GM12801 (cell line): ENCODE measurements around the gene SYT2.

Experiments used
- TF ChIP-seq, protein P1 (sequence below): IDR thresholded peaks from one replicate; pipeline ENCODE4 v1.5.1; 2011; ENCODE audit warnings: control low read depth; ENCODE audit not compliant: insufficient read length; ENCODE audit errors: extremely low read depth

Gene SYT2

DNA sequence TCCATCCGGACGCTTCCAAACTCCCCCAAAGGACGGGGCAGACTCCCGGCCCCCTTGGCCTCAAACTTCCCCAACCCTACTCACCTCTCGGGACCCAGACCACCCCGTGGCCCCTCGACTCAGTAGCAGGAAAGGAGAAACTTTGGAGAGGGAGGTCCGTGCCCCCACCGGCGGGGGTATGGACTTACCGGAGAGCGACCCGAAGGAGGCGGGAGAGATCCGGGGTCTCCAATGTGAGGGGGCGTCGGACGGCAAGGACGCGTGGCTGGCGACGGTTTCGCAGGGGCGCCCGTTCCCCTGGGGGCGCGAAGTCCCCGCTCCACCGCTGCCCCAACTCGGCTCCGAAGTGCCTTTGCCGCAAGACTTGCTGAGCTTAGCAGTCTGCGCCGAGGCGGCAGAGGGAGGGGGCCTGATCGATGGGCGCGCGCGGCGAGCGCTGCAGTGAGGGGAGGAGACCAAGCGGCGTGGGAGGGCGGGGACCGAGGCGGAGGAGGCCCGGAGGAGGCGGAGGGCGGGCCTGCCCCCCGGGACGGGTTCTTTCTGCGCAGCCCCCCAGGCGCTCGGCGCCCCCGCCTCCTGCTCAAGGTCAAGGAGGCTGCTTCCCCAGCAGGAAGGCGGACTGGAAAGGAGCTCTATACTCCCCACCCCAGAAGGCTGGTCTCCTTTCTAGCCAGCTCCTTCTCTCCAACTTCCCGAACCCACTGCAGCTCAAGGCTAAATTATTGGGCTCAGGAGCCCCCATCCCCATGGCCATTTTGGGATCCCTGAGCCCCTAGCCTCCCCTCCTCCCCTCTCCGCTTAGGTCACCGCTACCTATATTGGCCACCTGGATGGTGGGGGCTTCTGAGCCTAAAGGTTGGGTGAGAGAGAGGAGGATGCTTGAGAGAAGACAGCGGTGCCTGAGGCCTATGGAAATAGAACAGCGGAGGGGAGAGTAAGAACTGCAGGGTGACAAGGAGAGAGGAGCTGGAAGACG, at the start of gene SYT2:
Gene SYT2, minus strand, starts transcription at position 385 of the 976 bp plus-strand sequence. CDS start 104,682 bp downstream, outside the sequence.
- TF ChIP-seq, protein P1, sequence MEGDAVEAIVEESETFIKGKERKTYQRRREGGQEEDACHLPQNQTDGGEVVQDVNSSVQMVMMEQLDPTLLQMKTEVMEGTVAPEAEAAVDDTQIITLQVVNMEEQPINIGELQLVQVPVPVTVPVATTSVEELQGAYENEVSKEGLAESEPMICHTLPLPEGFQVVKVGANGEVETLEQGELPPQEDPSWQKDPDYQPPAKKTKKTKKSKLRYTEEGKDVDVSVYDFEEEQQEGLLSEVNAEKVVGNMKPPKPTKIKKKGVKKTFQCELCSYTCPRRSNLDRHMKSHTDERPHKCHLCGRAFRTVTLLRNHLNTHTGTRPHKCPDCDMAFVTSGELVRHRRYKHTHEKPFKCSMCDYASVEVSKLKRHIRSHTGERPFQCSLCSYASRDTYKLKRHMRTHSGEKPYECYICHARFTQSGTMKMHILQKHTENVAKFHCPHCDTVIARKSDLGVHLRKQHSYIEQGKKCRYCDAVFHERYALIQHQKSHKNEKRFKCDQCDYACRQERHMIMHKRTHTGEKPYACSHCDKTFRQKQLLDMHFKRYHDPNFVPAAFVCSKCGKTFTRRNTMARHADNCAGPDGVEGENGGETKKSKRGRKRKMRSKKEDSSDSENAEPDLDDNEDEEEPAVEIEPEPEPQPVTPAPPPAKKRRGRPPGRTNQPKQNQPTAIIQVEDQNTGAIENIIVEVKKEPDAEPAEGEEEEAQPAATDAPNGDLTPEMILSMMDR = no peak

DNA sequence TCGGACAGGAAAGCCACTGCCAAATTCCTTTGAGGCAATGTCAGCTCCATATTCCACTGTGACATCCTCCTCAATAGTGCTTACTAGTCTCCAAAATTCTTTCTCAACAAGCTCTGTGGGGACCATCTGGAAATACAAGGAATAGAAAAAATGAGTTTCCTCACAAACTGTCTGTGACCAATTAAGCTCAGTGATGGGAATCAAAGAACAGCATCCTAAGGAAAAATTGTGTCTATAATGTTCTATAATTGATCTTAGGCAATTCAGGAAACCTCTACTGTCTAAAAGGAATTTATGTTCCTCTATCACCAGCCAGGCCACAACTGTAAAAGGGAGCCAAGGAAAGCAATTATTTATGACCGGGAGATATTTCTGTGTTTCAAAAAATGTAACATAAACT, 46.1 kb upstream of the SYT2 start:
- TF ChIP-seq, protein P1 = no peak

DNA sequence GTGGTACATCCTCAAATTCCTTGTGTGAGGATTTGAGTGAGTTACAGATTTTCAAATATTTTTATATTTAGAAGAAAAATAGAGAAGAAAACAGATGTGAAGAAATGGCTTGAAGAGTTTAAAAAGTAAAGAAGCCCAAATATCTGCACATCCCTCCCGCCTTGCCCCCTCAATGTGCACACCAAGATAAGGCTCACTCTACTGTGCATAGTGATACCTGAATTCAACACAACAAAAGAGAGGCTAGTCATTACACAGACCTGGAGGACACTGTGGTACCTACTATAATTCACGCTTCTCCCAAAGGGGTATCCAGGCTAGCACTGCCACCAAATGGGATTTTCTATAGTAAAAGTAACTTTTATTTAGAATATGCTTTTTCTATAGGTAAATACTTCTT, 44.0 kb upstream of the SYT2 start:
- TF ChIP-seq, protein P1 = no peak

DNA sequence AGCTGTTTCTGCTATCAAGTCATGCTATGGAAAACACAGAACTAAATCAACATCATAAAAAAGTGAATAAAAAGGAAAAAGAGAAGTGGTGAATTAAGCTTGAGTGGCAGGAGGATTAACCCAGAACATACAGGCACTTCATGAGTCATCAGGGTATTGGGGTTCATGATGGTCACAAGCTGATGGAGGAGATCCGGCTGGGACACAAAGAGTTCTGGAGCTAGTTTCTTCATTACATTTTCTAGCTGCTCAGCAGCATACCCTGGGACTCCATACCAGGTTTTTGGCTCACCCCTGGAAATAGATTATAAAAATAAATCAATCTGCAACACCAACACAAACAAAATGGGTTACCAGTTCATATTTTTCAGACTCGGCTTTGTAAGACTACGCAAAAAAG, 42.5 kb upstream of the SYT2 start:
- TF ChIP-seq, protein P1 = no peak

DNA sequence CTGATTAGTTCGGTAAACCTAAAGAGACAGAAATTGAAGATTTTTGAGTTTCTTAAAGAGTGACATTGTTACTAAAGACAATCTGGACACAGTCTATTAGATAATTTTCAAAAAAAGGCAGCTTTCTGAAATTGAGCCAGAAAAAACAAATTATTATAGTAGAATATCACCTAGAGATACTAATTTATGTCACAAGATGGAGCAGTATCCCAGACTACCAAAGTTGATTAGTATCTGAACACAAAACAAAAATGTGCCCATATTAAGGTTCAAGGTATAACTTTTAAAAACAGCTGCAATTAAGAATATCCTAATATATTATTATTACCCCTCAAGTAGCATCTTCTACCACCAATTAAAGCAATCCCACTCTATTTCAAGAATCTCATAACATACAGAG, 40.5 kb upstream of the SYT2 start:
- TF ChIP-seq, protein P1 = no peak

DNA sequence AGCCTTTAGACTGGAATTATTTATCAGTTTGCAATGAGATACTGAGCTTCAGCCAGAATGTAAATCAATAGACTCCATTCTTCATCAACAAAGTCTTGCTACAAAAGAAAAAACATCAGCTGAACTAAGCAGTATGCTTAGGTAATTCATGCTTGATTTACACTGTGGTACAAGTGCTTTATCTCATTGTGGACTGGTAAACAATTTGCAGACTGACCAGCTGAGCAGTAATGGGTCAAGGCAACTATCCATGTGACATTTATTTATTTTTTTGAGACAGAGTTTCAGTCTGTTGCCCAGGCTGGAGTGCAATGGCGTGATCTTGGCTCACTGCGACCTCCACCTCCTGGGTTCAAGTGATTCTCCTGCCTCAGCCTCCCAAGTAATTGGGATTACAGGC, 39.8 kb upstream of the SYT2 start:
- TF ChIP-seq, protein P1 = no peak

DNA sequence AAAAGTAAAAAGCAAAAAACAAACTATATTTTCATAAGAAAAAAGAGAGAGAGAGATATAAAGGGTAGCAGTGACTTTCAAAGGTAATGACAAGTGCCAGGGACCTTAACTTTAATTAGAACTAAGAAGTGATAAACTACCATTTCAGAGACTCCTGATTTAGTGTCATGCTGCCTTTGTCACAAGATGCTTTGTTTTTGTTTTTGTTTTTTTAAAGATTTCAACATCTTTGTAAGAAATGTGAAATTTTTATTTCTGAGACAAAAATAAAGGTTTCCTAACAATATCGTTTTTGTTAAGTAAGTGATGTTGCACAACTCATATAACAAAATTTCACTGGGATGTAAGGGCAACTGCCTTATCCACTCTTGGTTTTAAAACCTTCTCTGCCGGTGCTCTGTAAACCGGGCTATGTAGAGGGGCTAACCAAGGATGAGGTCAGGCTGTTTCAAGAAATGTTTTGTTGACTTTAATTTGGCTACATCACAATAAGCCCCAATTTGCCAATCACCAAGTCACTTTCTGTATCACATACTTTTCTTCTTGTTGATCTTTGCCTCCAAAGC, 35.2 kb upstream of the SYT2 start:
- TF ChIP-seq, protein P1 = no peak
